DMS153 treated with DMSO at 0.1 percent for 48 hours (cell line): ENCODE results near the gene DUS1L.

Experiments
- DNase-seq: peaks from one replicate; lab custom pipeline; 2025; ENCODE audit not compliant: unreplicated experiment; lab: John Stamatoyannopoulos, UW

Gene DUS1L

GRCh38 chr17:82056729-82057621 is 8.6 kb downstream of the DUS1L start:
- DNase-seq = no peak

GRCh38 chr17:82055965-82056728 is 9.5 kb downstream of the DUS1L start:
- no peak for DNase-seq

- DNase-seq = no peak
Observed at GRCh38 chr17:82055023-82055964, 10.3 kb downstream of the DUS1L start.

- DNase-seq = no peak
Observed at GRCh38 chr17:82054351-82055022, 11.1 kb downstream of the DUS1L start.

- no peak for DNase-seq
Observed at GRCh38 chr17:82053556-82054263, 11.9 kb downstream of the DUS1L start.

GRCh38 chr17:82053130-82053529 is 12.5 kb downstream of the DUS1L start:
- no peak for DNase-seq

- DNase-seq = no peak
Observed at GRCh38 chr17:82052638-82053059, 13.0 kb downstream of the DUS1L start.

- DNase-seq = peak; percentile 23
Observed at GRCh38 chr17:82051776-82052637, 13.6 kb downstream of the DUS1L start, which contains the start of the genes GPS1 and RFNG. TSS of gene GPS1 (plus strand) at chr17:82051898. CDS start at chr17:82051932, 34 bp downstream. TSS of gene RFNG (minus strand) at chr17:82051811. CDS start at chr17:82051766, 45 bp downstream.

- DNase-seq = no peak
Observed at GRCh38 chr17:82050761-82051641, 14.6 kb downstream of the DUS1L start.

GRCh38 chr17:82050152-82050760 is 15.3 kb downstream of the DUS1L start:
- DNase-seq = no peak

- DNase-seq = no peak
Observed at GRCh38 chr17:82049521-82049971, 16.1 kb downstream of the DUS1L start.

GRCh38 chr17:82049106-82049505 is 16.5 kb downstream of the DUS1L start:
- no peak for DNase-seq

- no peak for DNase-seq
Observed at GRCh38 chr17:82048571-82048971, 17.0 kb downstream of the DUS1L start.

- no peak for DNase-seq
Observed at GRCh38 chr17:82047914-82048570, 17.6 kb downstream of the DUS1L start.

GRCh38 chr17:82047379-82047778 is 18.2 kb downstream of the DUS1L start:
- DNase-seq = no peak

- DNase-seq = no peak
Observed at GRCh38 chr17:82046903-82047302, 18.7 kb downstream of the DUS1L start.
